Measurements from ENCODE around the gene GOLGA7B. TPM values are rescaled to one million over a fixed set of nuclear protein-coding genes. Genes with fewer than 3 reads are reported as not detected.
A peak's percentile ranks its signal among the peaks of the same experiment; 100 is the strongest.

GOLGA7B gene
- total RNA-seq, 1 donor from 2014 or later: 0.11 TPM

GRCh38 chr10:97861097-97861750 lies 11.6 kb downstream of the GOLGA7B start:
- intact Hi-C loops (cut with DNase I): no loop called here
- no peak for ATAC-seq (ENCODE audit: poor library complexity)

GRCh38 chr10:97861924-97862323 lies 12.3 kb downstream of the GOLGA7B start:
- intact Hi-C loops (cut with DNase I): no loop called here
- DNase-seq: no peak

More at GRCh38 chr10:97861097-97861750, 11.6 kb downstream of the GOLGA7B start:
- no peak for DNase-seq

DNA sequence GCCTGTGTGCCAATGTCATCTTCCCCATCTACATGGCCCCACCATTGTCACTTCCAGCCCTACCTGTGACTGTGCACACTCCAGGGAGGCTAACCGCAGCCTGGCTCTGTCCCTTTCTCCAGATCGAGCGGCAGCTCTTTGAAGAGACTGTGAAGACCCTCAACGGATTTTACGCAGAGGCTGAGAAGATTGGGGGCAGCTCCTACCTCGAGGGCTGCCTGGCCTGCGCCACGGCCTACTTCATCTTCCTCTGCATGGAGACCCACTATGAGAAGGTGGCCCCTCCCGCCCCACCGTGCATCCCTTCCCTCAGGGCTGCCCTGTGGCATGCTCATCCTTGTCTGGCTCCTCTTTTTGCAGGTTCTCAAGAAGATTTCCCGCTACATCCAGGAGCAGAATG lies 14.2 kb downstream of the GOLGA7B start:
- ATAC-seq (ENCODE audit: poor library complexity) (no peak), DNase-seq (no peak)
- intact Hi-C loops (cut with DNase I): no loop called here

More at GRCh38 chr10:97861924-97862323, 12.3 kb downstream of the GOLGA7B start:
- ATAC-seq (ENCODE audit: poor library complexity): no peak

DNA sequence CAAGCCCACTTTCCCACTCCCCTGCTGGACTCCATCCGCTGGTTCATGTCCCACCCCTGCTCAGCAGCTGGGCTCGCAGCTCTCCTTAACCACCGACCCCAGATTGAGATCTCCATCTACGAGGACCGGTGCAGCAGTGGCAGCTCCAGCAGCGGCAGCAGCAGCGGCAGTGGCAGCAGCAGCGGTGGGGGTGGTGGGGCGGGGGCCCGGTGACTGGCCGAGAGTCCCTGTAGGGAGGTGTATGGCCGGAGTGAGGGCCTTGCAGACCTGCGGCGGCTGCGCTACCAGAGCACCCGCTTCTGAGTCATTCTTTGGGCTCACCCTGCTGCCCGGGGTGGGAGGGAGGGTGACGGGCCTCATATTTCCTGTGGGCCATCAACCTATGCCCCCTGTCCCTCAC lies 15.8 kb downstream of the GOLGA7B start:
- DNase-seq: no peak
- intact Hi-C loops (cut with DNase I): loop anchor here (5.0 kb wide), 1 partner anchor 73 kb away; no protein-coding TSS in a partner anchor
- ATAC-seq (ENCODE audit: poor library complexity): no peak

GRCh38 chr10:97866524-97867219 lies 17.0 kb downstream of the GOLGA7B start:
- ATAC-seq (ENCODE audit: poor library complexity) (no peak), DNase-seq (no peak)
- intact Hi-C loops (cut with DNase I): loop anchor here (5.0 kb wide), 1 partner anchor 74 kb away; no protein-coding TSS in a partner anchor

GRCh38 chr10:97867220-97867800 lies 17.7 kb downstream of the GOLGA7B start:
- intact Hi-C loops (cut with DNase I): loop anchor here (5.0 kb wide), 1 partner anchor 75 kb away; no protein-coding TSS in a partner anchor
- ATAC-seq (ENCODE audit: poor library complexity) (no peak), DNase-seq (no peak)

GRCh38 chr10:97868134-97868685 lies 18.6 kb downstream of the GOLGA7B start:
- intact Hi-C loops (cut with DNase I): loop anchor here (2.0 to 5.0 kb wide), 2 partner anchors 76 to 107 kb away; no protein-coding TSS in a partner anchor
- ATAC-seq (ENCODE audit: poor library complexity) (no peak), DNase-seq (no peak)

GRCh38 chr10:97869091-97870042 lies 19.7 kb downstream of the GOLGA7B start:
- ATAC-seq (ENCODE audit: poor library complexity) (peak; percentile 98), DNase-seq (peak; percentile 85)
- intact Hi-C loops (cut with DNase I): loop anchor here (2.0 to 5.0 kb wide), 2 partner anchors 77 to 109 kb away; no protein-coding TSS in a partner anchor

DNA sequence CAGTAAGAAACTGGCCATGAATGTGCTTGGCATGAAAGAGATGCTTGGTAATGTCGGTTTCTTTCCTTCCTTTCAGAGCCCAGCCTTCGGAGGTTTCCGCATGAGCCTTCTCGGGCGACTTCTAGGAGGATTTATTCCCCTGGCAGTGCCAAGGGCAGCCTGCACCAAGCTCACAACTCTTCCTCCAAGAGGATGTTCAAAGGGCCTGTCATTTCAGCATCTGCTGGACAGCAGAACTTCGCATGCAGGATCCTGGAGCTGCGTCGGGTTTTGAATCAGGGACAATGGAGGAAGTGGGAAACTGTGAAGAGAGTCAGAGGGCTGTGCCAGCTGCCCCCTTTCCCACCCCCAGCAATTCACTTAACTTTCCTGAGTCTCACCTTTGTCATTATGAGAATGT lies 21.3 kb downstream of the GOLGA7B start:
- ATAC-seq (ENCODE audit: poor library complexity): no peak
- no peak for DNase-seq
- intact Hi-C loops (cut with DNase I): no loop called here

DNA sequence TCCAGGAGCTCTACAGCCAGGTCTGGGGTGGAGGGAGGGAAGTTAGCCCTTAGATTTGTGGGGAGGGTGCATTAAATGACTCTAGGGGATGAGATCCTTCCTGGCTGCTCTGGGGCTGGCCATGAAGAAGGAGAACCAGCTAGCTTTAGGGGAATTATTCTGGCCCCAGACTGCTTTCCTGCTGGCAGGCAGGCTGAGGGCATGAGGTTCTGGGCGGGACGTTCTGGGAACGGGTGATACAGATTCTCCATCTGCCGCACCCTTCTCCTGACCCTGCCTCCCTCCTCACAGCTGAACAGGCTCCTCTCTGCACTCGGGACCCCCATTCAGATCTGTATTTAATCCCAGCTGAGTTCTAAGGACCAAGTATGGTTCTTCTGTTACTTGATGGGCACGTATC lies 23.9 kb downstream of the GOLGA7B start:
- intact Hi-C loops (cut with DNase I): no loop called here
- no peak for ATAC-seq (ENCODE audit: poor library complexity)
- DNase-seq: no peak

DNA sequence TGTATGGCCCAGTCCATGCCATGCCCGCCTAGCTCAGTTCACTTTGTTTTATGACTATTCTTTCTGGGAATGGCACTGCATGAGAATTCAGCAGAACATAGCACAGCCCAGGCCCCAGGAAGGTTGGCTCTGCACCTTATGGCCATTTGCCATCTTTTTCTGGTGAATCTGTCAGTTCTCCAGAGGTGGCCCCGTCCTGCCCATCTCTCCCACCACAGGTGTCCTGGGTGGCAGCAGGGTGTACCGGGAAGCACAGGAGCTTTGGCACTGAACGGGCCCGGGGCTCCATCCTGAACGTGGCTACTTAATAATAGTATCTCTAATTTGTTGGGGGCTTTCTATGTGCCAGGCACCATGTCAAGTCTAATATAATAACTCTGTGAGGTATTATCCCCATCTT lies 24.7 kb downstream of the GOLGA7B start:
- DNase-seq: no peak
- intact Hi-C loops (cut with DNase I): no loop called here
- no peak for ATAC-seq (ENCODE audit: poor library complexity)

- ATAC-seq (ENCODE audit: poor library complexity) (no peak), DNase-seq (no peak)
- intact Hi-C loops (cut with DNase I): no loop called here
Measured at GRCh38 chr10:97875391-97875790, 25.7 kb downstream of the GOLGA7B start.

- intact Hi-C loops (cut with DNase I): no loop called here
- no peak for ATAC-seq (ENCODE audit: poor library complexity)
- no peak for DNase-seq
Measured at GRCh38 chr10:97876402-97876801, 26.8 kb downstream of the GOLGA7B start.

GRCh38 chr10:97879241-97879640 lies 29.6 kb downstream of the GOLGA7B start:
- DNase-seq (no peak), ATAC-seq (ENCODE audit: poor library complexity) (no peak)
- intact Hi-C loops (cut with DNase I): no loop called here

DNA sequence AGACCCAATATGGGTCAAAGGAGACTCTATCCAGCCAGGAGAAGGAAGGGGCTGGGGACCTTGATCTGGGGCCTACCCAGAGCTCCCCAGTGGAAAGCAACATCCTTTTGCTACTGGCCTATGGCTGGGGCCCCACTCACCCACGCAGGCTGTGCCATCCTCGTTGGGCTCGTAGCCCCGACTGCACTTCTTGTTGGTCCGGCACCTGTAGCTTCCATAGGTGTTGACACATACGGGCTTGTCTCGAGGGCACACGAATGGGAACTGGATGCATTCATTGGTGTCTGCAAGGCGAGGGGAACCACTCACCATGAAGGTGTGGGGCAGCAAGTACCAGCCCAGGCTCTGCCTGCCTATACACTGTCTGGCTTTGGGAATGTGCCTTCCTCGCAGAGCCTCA lies 30.5 kb downstream of the GOLGA7B start:
- no peak for ATAC-seq (ENCODE audit: poor library complexity)
- intact Hi-C loops (cut with DNase I): no loop called here
- no peak for DNase-seq

- ATAC-seq (ENCODE audit: poor library complexity): no peak
- intact Hi-C loops (cut with DNase I): no loop called here
- DNase-seq: no peak
Measured at GRCh38 chr10:97882142-97883091, 32.8 kb downstream of the GOLGA7B start.

GRCh38 chr10:97883092-97883485 lies 33.4 kb downstream of the GOLGA7B start:
- intact Hi-C loops (cut with DNase I): no loop called here
- ATAC-seq (ENCODE audit: poor library complexity) (no peak), DNase-seq (no peak)

Data from Right ventricle myocardium superior (tissue), 1 donor.